HG03469 (cell line): Measurements from ENCODE around the gene STRN3.
"Not testable (repeated sequence)": the region's sequence is repeated elsewhere in the genome, so short reads cannot be mapped to it uniquely, and the experiment has no call there.

Experiments used
- ATAC-seq: cut with Tn5 transposase; IDR thresholded peaks from one replicate; pipeline ENCODE4 v1.9.1; 2021; ENCODE audit warnings: mild to moderate bottlenecking, moderate library complexity, moderate number of reproducible peaks; ENCODE audit not compliant: unreplicated experiment

The STRN3 gene

DNA sequence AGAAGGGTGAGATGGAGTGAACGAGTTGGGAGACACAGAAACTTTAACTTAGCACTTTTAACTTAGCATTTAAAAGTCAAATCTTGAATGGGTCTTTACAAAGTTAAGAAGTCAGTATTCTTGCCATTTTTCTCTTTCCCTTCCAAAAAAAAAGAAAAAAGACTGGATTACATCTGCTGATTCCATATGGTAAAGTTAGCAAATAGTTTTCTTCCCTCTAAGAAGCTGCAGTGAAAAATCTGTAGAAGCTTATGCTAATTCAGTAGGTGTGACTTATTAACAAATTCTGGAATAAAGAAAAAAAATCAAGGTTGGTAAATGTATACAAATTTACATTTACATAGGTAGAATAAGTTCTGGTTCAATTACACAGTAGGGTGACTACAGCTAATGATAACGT, 100.9 kb downstream of the STRN3 start:
- ATAC-seq: no peak

DNA sequence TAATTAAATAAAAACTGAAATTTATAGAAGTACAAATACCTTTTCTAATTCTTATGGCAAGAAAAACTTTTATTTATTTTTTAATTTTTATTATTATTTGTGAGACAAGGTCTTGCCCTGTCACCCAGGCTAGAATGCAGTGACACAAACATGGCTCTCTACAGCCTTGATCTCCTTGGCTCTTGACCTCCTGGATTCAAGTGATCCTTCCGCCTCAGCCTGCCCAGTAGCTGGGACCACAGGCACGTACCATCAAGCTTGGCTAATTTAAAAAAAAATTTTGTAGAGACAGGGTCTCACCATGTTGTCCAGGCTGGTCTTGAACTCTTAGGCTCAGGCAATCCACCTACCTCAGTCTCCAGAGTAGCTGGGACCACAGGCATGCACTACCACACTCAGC, 104.4 kb downstream of the STRN3 start:
- no peak for ATAC-seq

DNA sequence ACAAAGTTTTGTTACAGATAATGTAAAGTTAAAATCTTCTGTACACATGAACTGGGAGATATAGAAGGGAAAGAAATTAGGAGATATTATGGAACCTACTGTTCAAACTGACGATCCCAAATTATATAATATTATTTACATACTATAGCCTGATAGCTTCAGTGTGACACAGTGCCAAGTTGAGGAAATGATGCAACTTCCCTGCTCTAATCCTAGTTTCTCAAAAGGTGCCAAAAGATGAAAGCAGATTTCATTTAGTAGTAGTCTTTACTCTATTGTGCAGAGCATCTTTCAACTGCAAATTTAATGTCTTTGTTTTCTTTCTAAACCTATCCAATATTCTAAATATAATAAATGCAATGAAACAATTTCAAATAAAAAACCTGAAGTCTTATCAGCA, 104.9 kb downstream of the STRN3 start:
- ATAC-seq: no peak

DNA sequence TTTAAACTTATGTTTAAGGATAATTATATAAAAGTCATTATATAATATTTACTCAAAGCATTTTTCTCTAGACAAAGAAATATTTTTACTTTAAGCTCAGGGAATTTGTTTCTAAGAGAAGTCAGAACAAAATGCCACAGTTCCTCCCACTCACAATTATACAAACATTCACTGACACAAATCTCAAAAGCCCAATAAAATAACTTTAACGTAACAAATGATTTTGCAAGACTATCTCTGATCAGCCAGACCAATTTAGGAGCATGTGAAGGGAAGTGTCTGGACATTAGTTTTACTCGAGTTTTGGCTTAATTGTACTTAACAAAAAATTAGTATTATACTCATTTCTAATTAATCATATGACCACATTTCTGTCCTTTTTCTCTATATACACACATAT, 110.6 kb downstream of the STRN3 start:
- ATAC-seq: no peak

DNA sequence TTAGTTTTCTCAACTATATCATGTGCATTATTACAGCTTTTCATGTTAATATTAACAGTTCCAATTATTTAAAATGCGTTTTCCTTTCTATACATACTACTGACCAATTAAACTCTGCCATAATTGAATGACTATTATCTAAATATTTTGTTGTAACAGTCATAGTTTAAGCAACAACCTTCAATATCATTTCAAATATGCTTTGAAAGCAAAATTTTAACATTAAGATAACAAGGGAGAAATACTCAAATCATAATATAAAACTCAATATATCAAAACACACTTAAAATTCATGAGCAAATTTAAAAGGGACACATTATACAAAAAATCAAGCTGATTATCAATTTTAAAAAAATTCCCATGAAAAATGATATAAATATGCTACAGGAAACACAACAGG, 111.4 kb downstream of the STRN3 start:
- no peak for ATAC-seq

DNA sequence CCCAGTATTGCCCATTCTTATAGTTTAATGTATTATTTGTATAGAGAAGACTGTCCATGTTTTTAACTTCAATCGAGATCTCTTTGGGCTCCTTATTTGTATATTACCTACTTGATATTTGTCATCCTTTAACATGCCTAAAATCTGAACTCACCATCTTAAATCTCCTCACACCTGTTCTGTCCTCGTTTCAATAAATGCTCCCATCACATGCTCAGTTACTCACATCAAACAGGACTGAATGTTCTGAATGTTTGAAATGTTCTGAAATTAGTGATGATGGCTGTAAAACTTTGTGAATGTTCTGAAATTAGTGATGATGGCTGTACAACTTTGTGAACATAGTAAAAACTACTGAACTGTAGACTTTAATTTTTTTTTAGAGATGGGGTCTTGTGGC, 117.4 kb downstream of the STRN3 start:
- ATAC-seq: no peak

DNA sequence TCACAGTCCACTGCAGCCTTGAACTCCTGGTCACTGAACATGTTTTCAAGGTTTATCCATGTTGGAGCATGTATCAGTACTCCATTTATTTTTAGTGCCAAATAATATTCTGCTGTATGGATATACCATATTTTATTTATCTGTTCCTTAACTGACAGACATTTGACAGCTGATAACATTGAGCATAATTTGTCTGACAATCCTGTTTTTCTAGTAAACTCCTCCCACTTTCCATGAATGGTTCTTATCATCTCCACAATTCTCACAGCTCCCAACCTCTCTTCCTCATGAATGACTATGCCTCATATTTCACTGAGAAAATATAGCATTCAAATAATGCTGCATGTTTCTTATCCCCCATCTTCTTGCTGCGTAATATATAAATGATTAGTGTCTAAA, 118.5 kb downstream of the STRN3 start:
- no peak for ATAC-seq

DNA sequence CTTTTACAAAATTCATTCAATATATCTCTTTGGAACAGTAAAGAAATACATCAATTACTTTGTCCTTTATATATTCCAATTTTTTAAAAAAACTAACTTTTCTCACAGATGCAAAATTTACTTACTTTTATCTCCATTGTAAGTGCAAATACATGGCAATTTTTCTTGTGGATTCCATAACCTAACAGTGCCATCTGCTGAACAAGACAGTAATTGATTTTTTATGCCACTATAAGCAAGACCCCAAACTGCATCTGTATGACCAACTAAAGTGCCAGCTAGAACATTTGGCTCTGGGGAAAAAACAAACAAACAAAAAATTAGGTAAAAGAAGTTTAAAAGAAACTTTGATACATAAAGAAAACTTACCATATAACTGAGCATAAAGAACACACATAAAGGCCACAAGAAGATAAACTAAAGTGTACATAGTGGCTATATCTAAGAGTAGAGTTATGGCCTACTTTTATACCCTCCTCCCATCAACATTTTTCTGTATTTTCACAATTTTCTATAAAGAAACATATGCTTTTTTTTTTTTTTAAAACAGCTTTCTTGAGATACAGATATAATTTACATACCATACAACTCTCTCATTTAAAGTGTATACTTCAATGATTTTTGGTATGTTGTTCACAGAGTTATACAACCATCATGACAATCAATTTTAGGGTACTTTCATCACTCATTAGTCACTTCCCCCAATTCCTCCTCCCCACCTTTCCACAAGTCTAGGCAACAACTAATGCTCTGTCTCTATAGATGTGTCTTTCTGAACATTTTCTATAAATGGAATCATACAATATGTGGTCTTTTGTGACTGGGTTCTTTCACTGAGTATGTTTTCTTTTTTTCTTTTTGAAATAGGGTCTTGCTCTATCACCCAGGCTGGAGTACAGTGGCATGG, 119.2 kb downstream of the STRN3 start:
- ATAC-seq: no peak

DNA sequence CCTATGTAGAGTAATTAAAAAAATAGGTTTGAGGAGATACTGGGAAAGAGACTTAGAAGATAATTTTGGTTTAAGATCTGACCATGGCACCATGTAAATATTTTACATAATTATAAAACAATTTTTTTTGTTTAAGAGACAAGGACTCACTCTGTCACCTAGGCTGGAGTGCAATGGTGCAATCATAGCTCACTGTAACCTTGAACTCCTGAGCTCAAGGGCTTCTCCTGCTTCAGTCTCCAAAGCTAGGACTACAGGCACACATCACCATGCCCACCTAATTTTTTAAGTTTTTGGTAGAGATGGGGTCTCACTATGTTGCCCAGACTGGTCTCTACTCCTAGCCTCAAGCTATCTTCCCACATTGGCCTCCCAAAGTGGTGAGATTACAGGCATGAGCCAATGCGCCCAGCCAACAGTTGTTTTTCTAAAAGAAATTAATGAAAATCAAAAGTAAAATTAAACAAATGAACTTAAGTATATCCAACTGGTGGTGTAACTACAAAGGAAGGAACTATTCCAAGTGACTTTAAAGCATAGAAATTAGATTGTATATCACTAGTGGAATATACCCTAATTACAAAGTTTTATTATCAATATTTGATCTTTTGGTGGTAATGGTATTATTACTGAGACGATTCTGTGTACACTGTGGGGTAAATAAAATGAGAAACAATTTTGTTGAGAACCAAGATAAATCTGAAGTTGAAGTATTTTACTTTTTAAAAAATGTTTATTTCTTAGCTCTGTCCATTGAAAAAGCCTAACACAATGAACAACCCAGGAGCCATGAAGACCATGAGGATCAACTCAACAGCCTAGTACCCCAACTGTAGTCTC, 122.7 kb downstream of the STRN3 start:
- ATAC-seq: no peak

DNA sequence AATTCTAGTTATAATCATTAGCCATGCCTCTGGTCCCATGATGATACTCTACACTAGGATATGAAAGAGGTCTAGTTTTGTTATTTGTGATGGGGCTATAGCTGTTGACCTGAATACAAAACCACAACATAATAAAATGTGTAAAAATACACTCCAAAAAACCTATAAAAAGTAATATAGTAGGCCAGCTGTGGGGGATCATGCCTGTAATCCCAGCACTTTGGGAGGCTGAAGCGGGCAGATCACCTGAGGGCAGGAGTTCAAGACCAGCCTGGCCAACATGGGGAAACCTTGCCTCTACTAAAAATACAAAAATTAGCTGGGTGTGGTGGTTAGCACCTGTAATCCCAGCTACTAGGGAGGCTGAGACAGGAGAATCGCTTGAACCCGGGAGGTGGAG, 129.1 kb downstream of the STRN3 start:
- ATAC-seq: not testable (repeated sequence)

DNA sequence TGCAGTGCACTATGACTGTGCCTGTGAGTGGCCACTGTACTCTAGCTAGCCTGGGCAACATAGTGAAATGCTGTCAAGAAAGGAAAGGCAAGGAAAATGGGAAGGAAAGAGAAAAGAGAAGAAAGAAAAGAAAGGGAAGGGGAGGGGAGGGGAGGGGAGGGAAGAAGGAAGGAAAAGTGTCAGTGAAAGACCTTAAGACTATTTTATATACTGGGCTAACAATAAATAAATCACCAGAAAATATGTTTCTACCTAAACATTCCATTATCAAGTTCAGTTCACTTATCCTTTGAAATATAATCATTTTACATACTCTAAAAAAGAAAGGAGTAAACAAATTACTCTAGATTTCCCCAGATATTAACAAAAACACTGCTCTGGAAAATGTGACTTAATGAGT, 129.7 kb downstream of the STRN3 start:
- ATAC-seq: no peak

DNA sequence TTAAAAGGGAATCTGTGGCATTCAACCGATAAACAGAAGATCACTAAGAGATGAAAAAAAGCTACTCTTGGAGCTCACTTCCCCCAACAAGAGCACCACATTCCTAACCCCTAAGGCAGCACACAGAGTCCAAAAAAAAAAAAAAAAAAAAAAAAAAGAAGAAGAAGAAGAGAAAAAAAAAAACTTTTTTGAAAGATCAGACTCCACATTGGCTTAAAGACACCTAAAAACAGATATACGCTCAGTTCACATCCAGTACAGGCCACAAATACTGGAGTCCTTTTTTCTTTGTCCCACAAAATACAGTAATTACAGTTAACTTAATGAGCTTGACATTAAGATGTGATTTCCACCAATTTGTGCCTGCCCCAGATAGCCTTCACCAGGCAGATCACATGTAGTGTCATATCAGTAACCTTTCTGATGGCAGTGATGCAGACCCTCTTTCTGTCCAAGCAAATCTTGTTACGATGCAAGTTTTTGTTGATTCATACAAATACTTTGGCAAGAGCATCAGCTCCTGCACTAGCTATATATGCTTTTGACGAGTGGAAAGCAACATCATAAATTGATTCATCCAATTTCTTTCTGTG, 131.2 kb downstream of the STRN3 start:
- no peak for ATAC-seq

DNA sequence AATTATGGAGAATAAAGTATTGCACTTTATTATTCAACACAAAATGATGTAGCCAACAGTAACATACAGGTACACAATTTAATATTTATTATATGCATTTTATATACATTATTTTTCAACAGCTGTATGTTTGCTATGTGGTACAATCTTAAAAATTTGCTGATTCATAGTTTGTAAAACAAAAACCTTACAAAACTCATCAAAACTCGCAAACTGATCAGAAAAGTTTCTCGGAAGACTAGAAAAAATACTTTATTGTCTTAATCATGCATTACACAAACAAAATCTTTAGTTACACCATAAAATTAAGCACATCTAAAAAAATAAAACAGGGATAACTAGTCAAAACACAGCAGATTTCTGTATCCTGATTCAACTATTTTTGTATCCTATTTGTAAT, 132.4 kb downstream of the STRN3 start:
- no peak for ATAC-seq

DNA sequence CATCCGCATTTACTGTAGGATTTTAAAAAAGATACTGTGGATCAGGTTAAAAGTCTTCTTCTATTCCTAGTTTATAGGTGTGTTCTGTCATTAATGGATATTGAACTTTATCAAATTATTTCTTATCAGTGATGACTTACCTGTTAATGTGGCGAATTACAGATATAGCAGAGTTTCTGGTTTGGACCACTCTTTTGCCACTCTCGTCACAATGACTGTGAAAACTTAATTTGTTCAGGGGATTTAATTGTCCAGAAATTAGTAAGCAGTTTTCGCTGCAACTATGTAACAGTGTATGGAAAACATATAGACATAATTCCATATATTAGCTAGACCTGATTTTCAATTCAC, 137.0 kb downstream of the STRN3 start:
- no peak for ATAC-seq

DNA sequence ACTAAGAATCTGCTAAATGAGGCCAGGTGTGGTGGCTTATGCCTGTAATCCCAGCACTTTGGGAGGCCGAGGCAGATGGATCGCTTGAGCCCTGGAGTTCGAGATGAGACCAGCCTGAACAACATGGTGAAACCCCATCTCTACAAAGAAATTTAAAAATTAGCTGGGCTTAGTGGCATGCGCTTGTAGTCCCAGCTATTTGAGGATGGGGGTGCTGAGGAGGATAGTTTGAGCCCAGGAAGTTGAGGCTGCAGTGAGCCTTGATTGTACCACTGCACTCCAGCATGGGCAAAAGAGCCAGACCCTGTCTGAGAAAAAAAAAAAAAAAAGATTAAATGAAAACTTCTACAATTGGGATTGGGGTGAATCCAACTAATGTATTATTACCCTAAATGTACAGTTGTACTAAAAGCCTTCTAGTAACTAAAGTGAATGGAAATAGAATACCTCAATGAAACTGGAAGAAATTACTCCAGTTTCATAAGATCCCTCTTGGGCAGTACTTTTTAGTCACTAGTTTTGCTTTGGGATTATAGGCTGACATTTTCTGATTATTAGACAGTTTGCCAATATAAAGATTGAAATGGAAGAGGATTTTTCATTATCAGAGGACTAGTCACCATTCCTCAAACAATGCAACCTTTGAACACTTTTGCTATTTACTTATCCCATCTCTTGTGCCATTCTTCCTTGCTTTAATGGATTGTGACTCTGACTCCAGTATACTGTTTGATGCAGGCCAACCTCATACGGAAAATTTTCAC, 137.5 kb downstream of the STRN3 start:
- no peak for ATAC-seq

DNA sequence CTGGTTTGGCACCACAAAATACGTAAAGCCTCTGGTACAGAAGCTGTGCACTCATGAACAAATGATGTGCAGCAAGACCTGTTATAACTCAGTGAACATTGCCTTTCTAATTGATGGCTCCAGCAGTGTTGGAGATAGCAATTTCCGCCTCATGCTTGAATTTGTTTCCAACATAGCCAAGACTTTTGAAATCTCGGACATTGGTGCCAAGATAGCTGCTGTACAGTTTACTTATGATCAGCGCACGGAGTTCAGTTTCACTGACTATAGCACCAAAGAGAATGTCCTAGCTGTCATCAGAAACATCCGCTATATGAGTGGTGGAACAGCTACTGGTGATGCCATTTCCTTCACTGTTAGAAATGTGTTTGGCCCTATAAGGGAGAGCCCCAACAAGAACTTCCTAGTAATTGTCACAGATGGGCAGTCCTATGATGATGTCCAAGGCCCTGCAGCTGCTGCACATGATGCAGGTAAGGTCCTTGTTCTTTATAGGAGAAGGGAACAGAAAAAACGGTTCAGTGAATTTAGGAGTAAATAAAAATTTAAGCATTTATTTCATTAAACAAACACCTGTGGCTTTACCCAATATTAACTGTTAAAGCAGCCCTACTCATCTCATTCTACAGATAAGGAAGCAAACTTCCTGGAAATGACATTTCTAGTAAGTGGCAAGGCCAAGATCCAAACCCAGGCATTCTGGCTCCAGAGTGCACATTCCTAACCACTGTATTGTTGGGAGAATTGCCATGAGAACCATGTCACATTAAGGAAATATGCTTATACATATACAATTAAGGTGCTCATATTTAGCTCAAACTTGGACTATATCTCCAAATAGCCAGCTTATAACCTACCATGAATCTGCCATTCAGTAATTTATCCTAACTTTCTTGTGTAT, 140.1 kb downstream of the STRN3 start:
- ATAC-seq: no peak

DNA sequence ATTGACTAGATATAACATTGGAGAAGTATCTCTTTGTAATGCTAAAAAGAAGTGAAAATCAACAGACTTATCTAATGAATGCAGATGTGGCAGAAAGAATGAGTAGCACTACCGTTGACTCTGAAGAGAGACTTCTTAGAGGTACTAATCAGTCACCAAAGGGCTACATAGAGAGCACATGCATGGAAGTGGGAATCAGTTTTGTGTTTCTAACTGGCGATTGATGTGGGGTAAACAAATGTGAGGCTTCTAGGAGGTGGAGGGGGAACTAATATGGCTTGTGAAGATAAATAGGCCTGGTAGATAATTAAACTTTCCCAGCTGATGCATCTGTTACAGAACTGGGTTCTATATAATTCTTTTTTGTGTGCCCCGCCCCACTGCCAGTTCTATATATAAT, 141.3 kb downstream of the STRN3 start:
- ATAC-seq: no peak

DNA sequence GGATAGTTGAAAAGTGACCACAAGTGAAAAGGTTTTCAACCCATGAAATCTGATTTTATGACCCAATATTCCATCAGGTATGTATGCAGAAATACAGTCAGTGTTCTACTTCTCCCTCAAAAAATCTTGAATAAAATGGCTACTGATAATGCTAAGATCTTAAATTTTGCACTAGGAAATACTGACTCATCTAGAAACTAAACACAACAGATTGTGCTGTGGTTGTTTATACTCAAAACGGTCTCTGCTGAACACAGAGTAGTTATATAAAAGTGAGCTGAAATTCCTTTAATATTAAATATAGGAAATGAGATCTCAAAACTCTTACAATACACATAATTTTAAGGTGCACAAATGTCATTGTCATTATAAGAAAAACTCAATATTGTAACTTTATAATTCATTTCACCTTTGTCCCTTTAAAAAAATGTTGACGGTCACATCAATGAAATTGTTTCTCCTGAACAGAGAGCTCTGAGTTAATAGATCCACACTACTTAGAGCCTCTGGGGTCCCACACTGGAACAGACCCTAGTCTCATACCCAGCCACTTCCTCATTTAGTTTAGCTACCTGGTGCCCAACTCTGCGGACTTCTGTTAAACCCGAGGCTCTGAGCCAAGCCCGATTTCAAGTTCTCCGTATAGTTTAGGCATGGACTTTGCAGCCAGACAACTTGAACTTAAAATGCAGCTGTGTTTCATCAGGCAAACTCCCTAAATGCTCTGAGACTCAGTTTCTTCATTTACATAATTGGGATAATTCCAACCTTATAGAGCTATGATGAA, 142.5 kb downstream of the STRN3 start:
- no peak for ATAC-seq

DNA sequence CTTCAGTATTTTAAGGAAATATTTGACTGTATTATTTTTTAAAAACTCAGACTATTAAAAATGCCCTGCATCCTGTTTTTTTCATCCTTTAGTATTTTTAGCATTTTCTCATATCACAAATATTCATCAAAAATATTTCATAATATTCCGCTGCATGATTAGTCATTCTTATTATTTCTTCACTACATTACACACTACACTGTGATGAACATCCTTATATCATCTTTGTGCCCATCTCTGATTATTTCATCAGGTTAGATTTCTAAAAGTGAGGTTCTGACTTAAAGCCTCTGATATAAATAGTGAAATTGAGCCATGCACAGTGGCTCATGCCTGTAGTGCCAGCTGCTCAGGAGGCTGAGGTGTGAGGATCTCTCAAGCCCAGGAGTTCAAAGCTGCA, 143.7 kb downstream of the STRN3 start:
- no peak for ATAC-seq
